A549 (cell line): Measurements from ENCODE around the gene DISP2. TPM values are rescaled to one million over a fixed set of nuclear protein-coding genes. Genes with fewer than 3 reads are reported as not detected.

Experiments
- ATAC-seq, 2 experiments: fragments of 200-7000 bp in 1 of 2; fragments of >200 bp in 1 of 2; cut with Nextera tagmentation in 1 of 2; cut with Tn5 transposase in 1 of 2; 3 replicates each; pipeline versions ENCODE4 v1.8.0 to v1.9.1; 2018 to 2020; ENCODE audit warnings: mild to moderate bottlenecking in 1 of 2, moderate library complexity in 1 of 2
- CTCF ChIA-PET: fragments of 300-600 bp; sonication (Branson Sonifier 250); formaldehyde crosslinking; extraction: SDS; loops from one replicate; lab custom pipeline; 2021; ENCODE audit warnings: antibody characterized with exemption, inconsistent platforms; lab: Yijun Ruan, JAX
- POLR2A ChIA-PET: fragments of 350-600 bp; formaldehyde crosslinking; extraction: SDS; loops from one replicate; lab custom pipeline; 2021; ENCODE audit warnings: antibody characterized with exemption, inconsistent platforms; lab: Yijun Ruan, JAX
- DNase-seq, 2 experiments: peaks; one replicate each; pipeline versions ENCODE4 v3.0.0 to v3.0.0-alpha.2; 2011 to 2016; ENCODE audit warnings: low read depth in 1 of 2, low spot score in 1 of 2
- FAIRE-seq: peaks from 2 replicates; lab custom pipeline; 2011; peaks lifted over from hg19 to GRCh38; lab: Jason Lieb, UNC
- H3K27ac ChIP-seq, 2 experiments: fragments of >200 bp; sonication (Bioruptor Twin); formaldehyde crosslinking; 3 replicates each; pipeline ENCODE4 v1.5.1; 2016 to 2017
- H3K4me1 ChIP-seq: fragments of >200 bp; sonication (Bioruptor Twin); formaldehyde crosslinking; 3 replicates; pipeline ENCODE4 v1.6.1; 2016
- H3K4me2 ChIP-seq: fragments of >200 bp; sonication (Bioruptor Twin); formaldehyde crosslinking; 3 replicates; pipeline ENCODE4 v1.6.1; 2016
- H3K4me3 ChIP-seq: fragments of >200 bp; sonication (Bioruptor Twin); formaldehyde crosslinking; 3 replicates; pipeline ENCODE4 v1.5.1; 2016
- H3K9me3 ChIP-seq: fragments of >200 bp; sonication (Bioruptor Twin); formaldehyde crosslinking; 3 replicates; pipeline ENCODE4 v1.6.1; 2016
- CBX8 ChIP-seq: fragments of 200-600 bp; sonication (generic); IDR thresholded peaks from 2 replicates; pipeline ENCODE4 v1.6.1; 2016
- CEBPB ChIP-seq, 2 experiments: fragments of >200 bp in 1 of 2; sonication (Bioruptor Twin) in 1 of 2; formaldehyde crosslinking in 1 of 2; IDR thresholded peaks; 2 replicates each; pipeline ENCODE4 v1.6.1; 2012 to 2016
- CHD2 ChIP-seq: fragments of 150-350 bp; IDR thresholded peaks from 2 replicates; pipeline ENCODE4 v1.6.1; 2014; ENCODE audit warnings: low read length; ENCODE audit not compliant: partially characterized antibody
- CHD4 ChIP-seq: fragments of 200-600 bp; sonication (generic); IDR thresholded peaks from 2 replicates; pipeline ENCODE4 v1.6.1; 2016; ENCODE audit warnings: antibody characterized with exemption, mild to moderate bottlenecking, borderline replicate concordance
- CTCF ChIP-seq: fragments of >200 bp; sonication (Bioruptor Twin); formaldehyde crosslinking; IDR thresholded peaks from 3 replicates; pipeline ENCODE4 v1.5.1; 2016
- ELK1 ChIP-seq: fragments of 150-350 bp; IDR thresholded peaks from 2 replicates; pipeline ENCODE4 v1.6.1; 2014; ENCODE audit warnings: low read depth, mild to moderate bottlenecking, low read length
- EP300 ChIP-seq, 2 experiments: fragments of >200 bp; sonication (Bioruptor Twin); formaldehyde crosslinking; IDR thresholded peaks; 2 replicates in 1 of 2; 3 replicates in 1 of 2; pipeline ENCODE4 v1.6.1; 2016 to 2017
- ESRRA ChIP-seq: fragments of 150-350 bp; IDR thresholded peaks from 2 replicates; pipeline ENCODE4 v1.6.1; 2014; ENCODE audit warnings: mild to moderate bottlenecking, low read length, borderline replicate concordance
- FOSB ChIP-seq: fragments of 250-450 bp; sonication (Bioruptor Pico); IDR thresholded peaks from 2 replicates; pipeline ENCODE4 v1.5.0; 2020; ENCODE audit warnings: mild to moderate bottlenecking, moderate library complexity
- HOXA7 ChIP-seq: fragments of 250-450 bp; sonication (Bioruptor Pico); IDR thresholded peaks from 2 replicates; pipeline ENCODE4 v1.5.0; 2020; ENCODE audit warnings: mild to moderate bottlenecking, moderate library complexity
- JUN ChIP-seq, 2 experiments: fragments of >200 bp; sonication (Bioruptor Twin); formaldehyde crosslinking; IDR thresholded peaks; 2 replicates in 1 of 2; 3 replicates in 1 of 2; pipeline ENCODE4 v1.6.1; 2016 to 2017
- KDM1A ChIP-seq: fragments of 200-600 bp; sonication (generic); IDR thresholded peaks from 2 replicates; pipeline ENCODE4 v1.6.1; 2016; ENCODE audit warnings: low read depth, mild to moderate bottlenecking
- KDM5A ChIP-seq: fragments of 200-600 bp; sonication (generic); IDR thresholded peaks from 2 replicates; pipeline ENCODE4 v1.6.1; 2016; ENCODE audit warnings: antibody characterized with exemption, mild to moderate bottlenecking
- NR3C1 ChIP-seq: fragments of >200 bp; sonication (Bioruptor Twin); formaldehyde crosslinking; IDR thresholded peaks from 3 replicates; pipeline ENCODE4 v1.6.1; 2017
- PHF8 ChIP-seq: fragments of 200-600 bp; sonication (generic); IDR thresholded peaks from 2 replicates; pipeline ENCODE4 v1.6.1; 2016; ENCODE audit warnings: low read depth, mild to moderate bottlenecking, antibody characterized with exemption, moderate library complexity, borderline replicate concordance
- POLR2AphosphoS2 ChIP-seq: conservative IDR thresholded peaks from 2 replicates; pipeline ENCODE4 v1.6.1; 2012; ENCODE audit warnings: low read length, improper control_type of control experiment, inconsistent platforms
- RAD21 ChIP-seq, 2 experiments: fragments of >200 bp in 1 of 2; sonication (Bioruptor Twin) in 1 of 2; formaldehyde crosslinking in 1 of 2; IDR thresholded peaks in 1 of 2; conservative IDR thresholded peaks in 1 of 2; 2 replicates in 1 of 2; 3 replicates in 1 of 2; pipeline ENCODE4 v1.6.1; 2012 to 2018; ENCODE audit warnings: inconsistent platforms in 1 of 2
- RFX5 ChIP-seq: fragments of 450-650 bp; IDR thresholded peaks from 2 replicates; pipeline ENCODE4 v1.7.1; 2014; ENCODE audit warnings: antibody characterized with exemption, mild to moderate bottlenecking, moderate library complexity
- RNF2 ChIP-seq: fragments of 200-600 bp; sonication (generic); IDR thresholded peaks from 2 replicates; pipeline ENCODE4 v1.6.1; 2016; ENCODE audit warnings: low read depth, mild to moderate bottlenecking, antibody characterized with exemption, moderate library complexity, borderline replicate concordance
- SREBF2 ChIP-seq: fragments of 450-650 bp; IDR thresholded peaks from 2 replicates; pipeline ENCODE4 v1.6.1; 2014; ENCODE audit warnings: mild to moderate bottlenecking, moderate library complexity
- TFCP2L1 ChIP-seq: fragments of 250-450 bp; sonication (Bioruptor Pico); IDR thresholded peaks from 2 replicates; pipeline ENCODE4 v1.5.0; 2021; ENCODE audit warnings: mild to moderate bottlenecking
- TP53 ChIP-seq: fragments of 250-450 bp; sonication (Bioruptor Pico); IDR thresholded peaks from 2 replicates; pipeline ENCODE4 v1.5.0; 2021; ENCODE audit warnings: mild to moderate bottlenecking, moderate library complexity
- ZC3H11A ChIP-seq: fragments of 450-650 bp; IDR thresholded peaks from 2 replicates; pipeline ENCODE4 v1.6.1; 2014; ENCODE audit warnings: antibody characterized with exemption, mild to moderate bottlenecking
- WGBS: methylation state at CpG from one replicate; pipeline ENCODE4 v1.1.6; 2017; ENCODE audit errors: missing lambda C conversion rate; 5-methylcytosine and 5-hydroxymethylcytosine counted together
- polyA plus RNA-seq, 4 experiments: library from polyadenylated mRNA; depleted of rRNA in 3 of 4; stranded (reverse); fragments of >200 nt; fragmentation: RNase III in 1 of 4; extraction: RNeasy Plus Mini Kit Qiagen cat#74134 plus additional on column Dnase treatment in 1 of 4; gene quantifications; 2 replicates in 3 of 4; 3 replicates in 1 of 4; pipeline ENCODE4 v1.2.3, GENCODE V29; 2011 to 2017
- TF ChIP-seq, protein P1 (sequence below): IDR thresholded peaks from 2 replicates; pipeline ENCODE4 v1.6.1; 2012
- TF ChIP-seq, protein P2 (sequence below): fragments of 250-450 bp; sonication (Bioruptor Pico); IDR thresholded peaks from 2 replicates; pipeline ENCODE4 v1.5.0; 2020; ENCODE audit warnings: low read depth, mild to moderate bottlenecking, moderate library complexity
- TF ChIP-seq, protein P3 (sequence below): IDR thresholded peaks from 2 replicates; pipeline ENCODE4 v1.6.1; 2012; ENCODE audit warnings: low read depth, borderline replicate concordance

The DISP2 gene
- polyA plus RNA-seq, 2 of the 4 experiments (the other 2 are of a cell fraction): 0.26 to 0.56 TPM

DNA sequence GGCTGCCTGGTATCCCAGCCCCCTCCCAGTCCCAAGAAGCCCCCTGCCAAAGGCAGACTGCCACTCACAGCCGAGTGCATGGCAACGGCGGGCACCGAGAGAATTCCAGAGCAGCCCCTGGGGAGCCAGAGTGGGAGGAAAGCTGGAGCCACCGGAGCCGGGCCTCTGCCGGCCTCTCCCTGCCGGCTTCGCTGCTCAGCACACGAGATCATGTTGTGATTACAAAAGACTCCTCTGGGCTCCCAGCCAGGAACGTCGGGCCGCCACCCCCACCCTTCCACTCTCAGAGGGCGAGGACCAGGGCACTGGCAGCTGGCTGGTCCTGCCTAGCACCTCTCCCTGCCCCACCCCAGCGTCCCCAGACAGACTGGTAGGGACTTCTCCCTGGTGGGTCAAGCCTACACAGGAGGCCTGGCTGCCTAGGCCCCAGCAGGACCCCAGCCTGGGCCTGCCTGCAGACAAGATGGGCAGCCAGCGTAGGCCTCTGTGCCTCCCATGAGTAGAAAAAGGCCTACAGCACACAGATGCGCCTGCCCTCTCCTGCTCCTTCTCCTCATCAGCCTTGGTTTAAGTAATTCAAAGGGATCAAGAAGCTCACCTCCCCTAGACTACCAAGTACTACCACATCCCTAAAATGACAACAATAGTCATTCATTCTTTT is 17.1 kb upstream of the DISP2 start, which contains the start of gene CCDC9B:
TSS of gene CCDC9B (minus strand) at position 200 of the 661 bp plus-strand sequence. CDS start at position 80, 120 bp downstream.
- H3K27ac ChIP-seq: peak within 1 kb of the TSS; percentile 94 to 96
- CTCF ChIA-PET: interaction anchor here (1.3 to 10.2 kb wide), 10 partner anchors 12 to 82 kb away, joined by 3 to 139 read pairs (median 30); partner anchors contain the start of genes INAFM2 and PHGR1
- H3K9me3 ChIP-seq: no peaks in the 10 kb centered on the region
- no peak for TF ChIP-seq TFCP2L1
- TF ChIP-seq ZC3H11A: no peak
- no peak for TF ChIP-seq KDM5A
- no peak for TF ChIP-seq KDM1A
- TF ChIP-seq HOXA7: no peak
- TF ChIP-seq, protein P1, sequence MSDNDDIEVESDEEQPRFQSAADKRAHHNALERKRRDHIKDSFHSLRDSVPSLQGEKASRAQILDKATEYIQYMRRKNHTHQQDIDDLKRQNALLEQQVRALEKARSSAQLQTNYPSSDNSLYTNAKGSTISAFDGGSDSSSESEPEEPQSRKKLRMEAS: peak; percentile 53; the same call in 1 of the 2 replicates
- peak; percentile 34 to 66; a peak in 3 of 4 replicates for TF ChIP-seq CEBPB (IDR thresholded peaks at IDR 0.05)
- TF ChIP-seq RAD21 (conservative IDR thresholded peaks at IDR 0.05 in 1 of 2, IDR thresholded peaks at IDR 0.05 in 1 of 2): no peak
- no peak for TF ChIP-seq TP53 (CRISPR knock-in tag)
- peak in 1 of 2 experiments; percentile 27; a peak in 1 of 5 replicates for TF ChIP-seq JUN (IDR thresholded peaks at IDR 0.05)
- TF ChIP-seq ESRRA: no peak
- no peak for TF ChIP-seq SREBF2
- TF ChIP-seq CBX8: no peak
- no peak for TF ChIP-seq CTCF
- TF ChIP-seq NR3C1: no peak
- no peak for TF ChIP-seq CHD2
- no peak for TF ChIP-seq RFX5
- no peak for TF ChIP-seq CHD4
- no peak for TF ChIP-seq POLR2AphosphoS2
- TF ChIP-seq, protein P2, sequence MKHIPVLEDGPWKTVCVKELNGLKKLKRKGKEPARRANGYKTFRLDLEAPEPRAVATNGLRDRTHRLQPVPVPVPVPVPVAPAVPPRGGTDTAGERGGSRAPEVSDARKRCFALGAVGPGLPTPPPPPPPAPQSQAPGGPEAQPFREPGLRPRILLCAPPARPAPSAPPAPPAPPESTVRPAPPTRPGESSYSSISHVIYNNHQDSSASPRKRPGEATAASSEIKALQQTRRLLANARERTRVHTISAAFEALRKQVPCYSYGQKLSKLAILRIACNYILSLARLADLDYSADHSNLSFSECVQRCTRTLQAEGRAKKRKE: no peak
- TF ChIP-seq RNF2: no peak
- TF ChIP-seq FOSB (CRISPR knock-in tag): no peak
- no peak for TF ChIP-seq ELK1
- no peak for TF ChIP-seq PHF8
- TF ChIP-seq, protein P3, sequence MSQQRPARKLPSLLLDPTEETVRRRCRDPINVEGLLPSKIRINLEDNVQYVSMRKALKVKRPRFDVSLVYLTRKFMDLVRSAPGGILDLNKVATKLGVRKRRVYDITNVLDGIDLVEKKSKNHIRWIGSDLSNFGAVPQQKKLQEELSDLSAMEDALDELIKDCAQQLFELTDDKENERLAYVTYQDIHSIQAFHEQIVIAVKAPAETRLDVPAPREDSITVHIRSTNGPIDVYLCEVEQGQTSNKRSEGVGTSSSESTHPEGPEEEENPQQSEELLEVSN: no peak
- TF ChIP-seq EP300 (IDR thresholded peaks at IDR 0.05): no peak
- peak; percentile 54 to 68 for ATAC-seq
- no peak for FAIRE-seq
- peak; percentile 69 for DNase-seq
- POLR2A ChIA-PET: interaction anchor here (1.5 to 1.8 kb wide), 2 partner anchors 12 to 18 kb away, joined by 5 to 20 read pairs; partner anchors contain the start of gene INAFM2
- H3K4me2 ChIP-seq: peak within 1 kb of the TSS; percentile 79
- WGBS: 32% methylated on average over 6 of the region's 17 CpGs
- peaks cover 56% of the 10 kb centered on the region for H3K4me1 ChIP-seq
- H3K4me3 ChIP-seq: peak within 1 kb of the TSS; percentile 47
